T-helper 17 cell (primary cell): Measurements from ENCODE around the gene EVI5L. TPM values are rescaled to one million over a fixed set of nuclear protein-coding genes. Genes with fewer than 3 reads are reported as not detected.

Experiments used
- ATAC-seq: fragments of 150-1000 bp; cut with Tn5 transposase; 2 replicates; pipeline ENCODE4 v1.10.0; 2021; ENCODE audit warnings: mild to moderate bottlenecking, moderate library complexity
- DNase-seq, 3 donors: peaks; one replicate each; pipeline versions ENCODE4 v3.0.0 to v3.0.0-alpha.2; 2020 to 2021
- H3K9me3 ChIP-seq: one replicate; pipeline ENCODE4 v1.7.0; 2013; ENCODE audit warnings: low read length, mild to moderate bottlenecking; ENCODE audit not compliant: control insufficient read depth, poor library complexity, severe bottlenecking
- H3K27ac Mint-ChIP-seq: one replicate; pipeline ENCODE4 v1.8.0; 2022; ENCODE audit warnings: mild to moderate bottlenecking, moderate library complexity, mixed read lengths
- H3K27me3 Mint-ChIP-seq: one replicate; pipeline ENCODE4 v1.8.0; 2022; ENCODE audit warnings: mixed read lengths
- H3K36me3 Mint-ChIP-seq: one replicate; pipeline ENCODE4 v1.8.0; 2022; ENCODE audit warnings: low read depth, mixed read lengths
- H3K4me1 Mint-ChIP-seq: one replicate; pipeline ENCODE4 v1.8.0; 2022; ENCODE audit warnings: mild to moderate bottlenecking, mixed read lengths
- H3K4me3 Mint-ChIP-seq: one replicate; pipeline ENCODE4 v1.8.0; 2022; ENCODE audit warnings: mild to moderate bottlenecking, moderate library complexity, mixed read lengths
- total RNA-seq, 4 donors: library from RNA in 2 of 4; stranded (reverse) in 2 of 4; gene quantifications; one replicate each; pipeline ENCODE4 v1.2.3 and lab custom pipeline; 2022 to 2026

The EVI5L gene
- total RNA-seq, 2 donors from 2014 or later: 9.3 to 10.1 TPM

- H3K9me3 ChIP-seq: no peaks in the 10 kb centered on the region
- H3K27ac Mint-ChIP-seq: no peak overlapping the region
- ATAC-seq (no peak), DNase-seq (no peak)
- H3K4me1 Mint-ChIP-seq: peaks cover 4% of the 10 kb centered on the region
- no peak overlapping the region for H3K4me3 Mint-ChIP-seq
- H3K27me3 Mint-ChIP-seq: peaks cover 31% of the 10 kb centered on the region
- H3K36me3 Mint-ChIP-seq: no peaks in the 10 kb centered on the region
Measured at GRCh38 chr19:7822910-7823515, 7.0 kb upstream of the EVI5L start.

- Mint-ChIP-seq H3K36me3 (no peaks in the 10 kb centered on the region), H3K4me1 (peaks cover 4% of the 10 kb centered on the region), H3K27me3 (peaks cover 31% of the 10 kb centered on the region), H3K4me3 (no peak overlapping the region), H3K27ac (no peak overlapping the region)
- ATAC-seq (no peak), DNase-seq (no peak)
- no peaks in the 10 kb centered on the region for H3K9me3 ChIP-seq
Measured at GRCh38 chr19:7823686-7824301, 6.2 kb upstream of the EVI5L start.

- no peaks in the 10 kb centered on the region for H3K9me3 ChIP-seq
- peak overlapping the region; percentile 91 for H3K4me3 Mint-ChIP-seq
- no peaks in the 10 kb centered on the region for H3K36me3 Mint-ChIP-seq
- ATAC-seq: no peak
- H3K4me1 Mint-ChIP-seq: peaks cover 23% of the 10 kb centered on the region
- peaks cover 4% of the 10 kb centered on the region for H3K27me3 Mint-ChIP-seq
- H3K27ac Mint-ChIP-seq: no peak overlapping the region
- no peak for DNase-seq
Measured at GRCh38 chr19:7829166-7829520, 875 bp upstream of the EVI5L start.

- ATAC-seq (no peak), DNase-seq (no peak)
- Mint-ChIP-seq H3K27me3 (peaks cover 4% of the 10 kb centered on the region), H3K27ac (peak overlapping the region; percentile 32), H3K4me1 (peaks cover 23% of the 10 kb centered on the region), H3K4me3 (peak overlapping the region; percentile 91), H3K36me3 (no peaks in the 10 kb centered on the region)
- no peaks in the 10 kb centered on the region for H3K9me3 ChIP-seq
Measured at GRCh38 chr19:7830272-7830771, 304 bp downstream of the EVI5L start.

- peaks cover 4% of the 10 kb centered on the region for H3K27me3 Mint-ChIP-seq
- no peak for DNase-seq
- no peak for ATAC-seq
- no peaks in the 10 kb centered on the region for H3K36me3 Mint-ChIP-seq
- H3K4me1 Mint-ChIP-seq: peaks cover 23% of the 10 kb centered on the region
- H3K9me3 ChIP-seq: no peaks in the 10 kb centered on the region
- H3K4me3 Mint-ChIP-seq: peak overlapping the region; percentile 91
- H3K27ac Mint-ChIP-seq: peak overlapping the region; percentile 32
Measured at GRCh38 chr19:7830823-7831222, 805 bp downstream of the EVI5L start.

- no peak for ATAC-seq
- DNase-seq: no peak
- no peaks in the 10 kb centered on the region for H3K9me3 ChIP-seq
- no peaks in the 10 kb centered on the region for H3K36me3 Mint-ChIP-seq
- peaks cover 23% of the 10 kb centered on the region for H3K4me1 Mint-ChIP-seq
- H3K27me3 Mint-ChIP-seq: peaks cover 1% of the 10 kb centered on the region
- no peak overlapping the region for H3K27ac Mint-ChIP-seq
- peak overlapping the region; percentile 91 for H3K4me3 Mint-ChIP-seq
Measured at GRCh38 chr19:7831452-7831851, 1.4 kb downstream of the EVI5L start.

GRCh38 chr19:7832009-7832408 lies 2.0 kb downstream of the EVI5L start:
- peaks cover 23% of the 10 kb centered on the region for H3K4me1 Mint-ChIP-seq
- DNase-seq (no peak), ATAC-seq (no peak)
- no peaks in the 10 kb centered on the region for H3K27me3 Mint-ChIP-seq
- peak overlapping the region; percentile 19 for H3K4me3 Mint-ChIP-seq
- H3K27ac Mint-ChIP-seq: no peak overlapping the region
- H3K36me3 Mint-ChIP-seq: no peaks in the 10 kb centered on the region
- no peaks in the 10 kb centered on the region for H3K9me3 ChIP-seq

- no peaks in the 10 kb centered on the region for H3K9me3 ChIP-seq
- DNase-seq (no peak), ATAC-seq (no peak)
- Mint-ChIP-seq H3K4me3 (no peak overlapping the region), H3K4me1 (peaks cover 23% of the 10 kb centered on the region), H3K36me3 (no peaks in the 10 kb centered on the region), H3K27ac (no peak overlapping the region), H3K27me3 (no peaks in the 10 kb centered on the region)
Measured at GRCh38 chr19:7832781-7833180, 2.8 kb downstream of the EVI5L start.

- Mint-ChIP-seq H3K4me3 (no peak overlapping the region), H3K36me3 (no peaks in the 10 kb centered on the region), H3K4me1 (peaks cover 23% of the 10 kb centered on the region), H3K27ac (no peak overlapping the region), H3K27me3 (no peaks in the 10 kb centered on the region)
- no peak for DNase-seq
- H3K9me3 ChIP-seq: no peaks in the 10 kb centered on the region
- ATAC-seq: no peak
Measured at GRCh38 chr19:7833225-7834099, 3.4 kb downstream of the EVI5L start.

GRCh38 chr19:7839476-7839875 lies 9.5 kb downstream of the EVI5L start:
- no peaks in the 10 kb centered on the region for H3K36me3 Mint-ChIP-seq
- H3K27ac Mint-ChIP-seq: no peak overlapping the region
- no peak for ATAC-seq

GRCh38 chr19:7840629-7841028 lies 10.6 kb downstream of the EVI5L start:
- no peak for ATAC-seq
- no peaks in the 10 kb centered on the region for H3K27me3 Mint-ChIP-seq
- no peaks in the 10 kb centered on the region for H3K36me3 Mint-ChIP-seq
- peaks cover 2% of the 10 kb centered on the region for H3K4me1 Mint-ChIP-seq
- H3K4me3 Mint-ChIP-seq: no peak overlapping the region
- no peaks in the 10 kb centered on the region for H3K9me3 ChIP-seq
- no peak for DNase-seq
- H3K27ac Mint-ChIP-seq: no peak overlapping the region

More at GRCh38 chr19:7839476-7839875, 9.5 kb downstream of the EVI5L start:
- H3K27me3 Mint-ChIP-seq: no peaks in the 10 kb centered on the region
- peaks cover 2% of the 10 kb centered on the region for H3K4me1 Mint-ChIP-seq
- H3K4me3 Mint-ChIP-seq: no peak overlapping the region
- no peak for DNase-seq
- no peaks in the 10 kb centered on the region for H3K9me3 ChIP-seq

GRCh38 chr19:7841751-7842660 lies 12.0 kb downstream of the EVI5L start:
- H3K4me3 Mint-ChIP-seq: no peak overlapping the region
- H3K27me3 Mint-ChIP-seq: no peaks in the 10 kb centered on the region
- DNase-seq (no peak), ATAC-seq (no peak)
- no peak overlapping the region for H3K27ac Mint-ChIP-seq
- no peaks in the 10 kb centered on the region for H3K36me3 Mint-ChIP-seq
- H3K4me1 Mint-ChIP-seq: peaks cover 2% of the 10 kb centered on the region
- H3K9me3 ChIP-seq: no peaks in the 10 kb centered on the region
